ENCODE measurements around the gene HYAL3.

HYAL3 gene

GRCh38 chr3:50327943-50328691, 28.9 kb upstream of the HYAL3 start, which contains the start of gene TUSC2:
Gene TUSC2, minus strand, starts transcription at chr3:50328223. Its CDS starts 124 bp downstream, at chr3:50328099.
- peak; percentile 98 for DNase-seq

- DNase-seq: no peak
Observed at GRCh38 chr3:50327129-50327528, 27.9 kb upstream of the HYAL3 start.

DNA sequence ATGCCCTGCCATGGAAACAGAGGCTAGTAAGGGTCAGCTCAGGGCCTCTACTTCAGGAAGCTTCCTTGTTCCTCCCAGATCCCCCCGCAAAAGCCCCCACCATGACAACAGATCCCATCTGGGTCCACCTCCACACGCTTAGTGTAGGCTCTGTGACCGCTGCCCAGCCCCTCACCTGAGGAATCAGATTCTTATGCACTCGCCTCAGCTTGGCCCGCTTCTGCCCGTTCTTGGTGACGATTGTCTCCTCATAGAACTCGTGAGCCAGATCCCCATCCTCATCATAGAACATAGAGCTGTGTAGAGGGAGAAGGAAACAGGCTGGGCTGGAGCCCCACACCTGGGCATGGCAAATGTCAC, 27.0 kb upstream of the HYAL3 start:
- DNase-seq: no peak

DNA sequence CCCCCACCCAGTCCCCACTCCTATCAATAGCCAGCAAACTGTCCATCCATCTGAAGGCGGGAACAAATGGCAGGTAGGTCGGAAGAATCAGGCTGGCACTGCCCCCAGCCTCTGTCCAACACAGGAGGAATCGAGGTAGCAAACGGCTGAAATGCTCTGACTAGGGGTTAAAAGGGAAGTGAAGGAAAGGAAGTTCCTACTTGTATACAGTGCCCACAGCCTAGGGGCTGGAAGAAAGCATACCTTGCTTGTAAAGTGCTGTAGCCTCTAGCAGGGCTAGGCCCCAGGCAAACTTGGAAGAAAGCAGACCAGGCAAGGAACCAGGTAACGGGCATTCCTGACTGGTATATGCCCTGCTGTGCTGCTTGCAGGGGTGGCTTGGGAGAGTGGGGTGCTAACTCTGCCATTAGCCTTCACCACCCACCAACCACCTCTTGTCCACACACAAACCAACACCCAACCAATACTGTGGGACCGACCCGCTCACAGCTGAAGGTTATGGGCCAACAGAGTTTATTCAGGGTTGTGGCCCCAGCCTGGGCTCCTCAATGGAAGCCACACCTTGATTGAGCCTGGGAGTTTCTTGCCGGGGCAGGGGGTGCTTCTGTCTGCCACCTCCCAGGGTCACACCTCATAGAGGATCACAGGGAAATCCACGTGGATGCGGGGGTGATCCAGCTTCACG, 26.4 kb upstream of the HYAL3 start:
- no peak for DNase-seq

GRCh38 chr3:50325113-50325480, 25.9 kb upstream of the HYAL3 start:
- no peak for DNase-seq

DNA sequence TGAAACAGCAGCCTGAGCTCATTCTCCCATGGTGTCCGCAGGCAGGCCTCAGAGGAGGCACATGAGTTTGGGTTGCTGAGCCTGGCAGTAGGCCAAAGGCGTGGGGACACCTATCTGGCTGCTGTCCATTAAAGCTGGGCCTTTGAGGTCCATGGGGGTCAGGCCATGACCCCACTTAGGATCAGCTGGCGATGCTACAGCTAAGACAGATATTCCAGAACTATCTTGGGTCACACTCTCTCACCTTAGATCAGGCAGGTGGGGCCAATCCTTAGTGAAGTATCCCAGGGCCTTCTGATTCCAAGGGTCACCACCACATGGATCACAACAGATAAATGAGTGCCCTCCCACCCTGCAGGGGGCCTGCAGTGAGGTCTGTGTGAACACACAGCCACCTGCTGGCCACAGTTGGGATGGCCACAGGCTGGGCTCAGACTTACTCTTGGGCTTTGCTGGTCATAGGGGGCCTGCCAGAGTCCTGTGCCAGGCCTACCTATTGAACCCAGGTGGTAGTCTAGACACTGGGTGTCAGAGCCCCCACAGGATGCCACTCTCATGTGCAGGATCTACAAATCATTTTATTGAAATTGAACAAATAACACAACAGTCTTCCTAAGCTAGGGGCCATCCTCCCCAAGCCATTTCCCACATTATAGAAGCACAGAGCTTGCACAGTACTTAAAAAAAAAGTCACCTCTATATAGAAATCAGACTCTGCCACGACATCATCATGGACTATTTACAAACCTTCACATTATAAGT, 25.3 kb upstream of the HYAL3 start:
- DNase-seq: peak; percentile 74

DNA sequence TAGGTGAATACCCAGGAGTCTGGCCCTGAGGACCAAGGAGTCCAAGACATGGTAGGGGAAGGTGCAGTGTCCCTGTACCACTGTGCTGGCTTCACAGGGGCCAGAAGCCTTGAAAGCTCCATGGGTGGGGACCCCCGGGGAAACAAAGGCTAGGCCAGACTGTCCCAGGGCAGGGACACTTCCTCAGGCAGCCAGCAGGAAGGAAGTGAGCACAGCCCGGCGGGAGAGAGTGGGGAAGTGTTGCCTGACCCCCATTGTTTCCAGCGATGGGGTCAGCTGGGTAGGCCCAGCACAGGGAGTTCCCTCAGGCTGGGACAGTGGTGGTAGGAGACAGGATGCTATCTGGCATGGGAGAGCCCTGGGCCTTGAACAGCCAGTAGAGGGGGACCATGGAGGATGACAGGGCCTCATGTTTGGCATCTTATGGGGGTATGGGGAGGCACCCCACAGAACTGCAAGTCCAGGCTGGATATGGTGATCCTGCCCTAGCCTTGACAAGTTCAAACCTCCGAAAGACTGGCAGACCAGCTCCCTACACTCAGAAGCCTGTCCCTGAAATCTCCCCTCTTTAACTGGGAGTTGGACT, 24.5 kb upstream of the HYAL3 start:
- no peak for DNase-seq

DNA sequence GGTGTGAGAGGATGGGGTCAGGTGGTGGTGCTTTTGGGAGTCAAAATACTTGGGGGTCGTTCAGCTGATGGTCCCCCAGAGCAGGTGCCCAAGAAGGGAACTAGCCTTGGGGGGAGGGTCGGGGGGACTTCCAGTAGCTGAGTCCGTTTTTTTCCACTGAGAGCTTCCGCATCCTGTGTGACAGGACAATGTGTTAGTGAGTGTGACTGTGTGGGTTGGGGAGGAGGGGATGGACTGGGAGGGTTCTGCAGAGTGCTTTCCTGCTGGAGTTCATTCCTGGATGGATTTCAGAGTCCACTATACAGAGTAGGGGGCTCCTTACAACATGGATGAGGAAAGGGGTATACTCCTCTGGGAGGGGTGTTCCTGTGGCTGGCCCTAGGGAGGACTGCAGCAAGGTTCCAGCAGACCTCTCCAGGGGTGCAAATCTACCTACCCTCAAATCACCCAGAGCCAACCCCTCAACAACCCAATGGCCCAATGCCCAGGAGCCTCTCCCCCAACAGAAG, 23.9 kb upstream of the HYAL3 start:
- no peak for DNase-seq

DNA sequence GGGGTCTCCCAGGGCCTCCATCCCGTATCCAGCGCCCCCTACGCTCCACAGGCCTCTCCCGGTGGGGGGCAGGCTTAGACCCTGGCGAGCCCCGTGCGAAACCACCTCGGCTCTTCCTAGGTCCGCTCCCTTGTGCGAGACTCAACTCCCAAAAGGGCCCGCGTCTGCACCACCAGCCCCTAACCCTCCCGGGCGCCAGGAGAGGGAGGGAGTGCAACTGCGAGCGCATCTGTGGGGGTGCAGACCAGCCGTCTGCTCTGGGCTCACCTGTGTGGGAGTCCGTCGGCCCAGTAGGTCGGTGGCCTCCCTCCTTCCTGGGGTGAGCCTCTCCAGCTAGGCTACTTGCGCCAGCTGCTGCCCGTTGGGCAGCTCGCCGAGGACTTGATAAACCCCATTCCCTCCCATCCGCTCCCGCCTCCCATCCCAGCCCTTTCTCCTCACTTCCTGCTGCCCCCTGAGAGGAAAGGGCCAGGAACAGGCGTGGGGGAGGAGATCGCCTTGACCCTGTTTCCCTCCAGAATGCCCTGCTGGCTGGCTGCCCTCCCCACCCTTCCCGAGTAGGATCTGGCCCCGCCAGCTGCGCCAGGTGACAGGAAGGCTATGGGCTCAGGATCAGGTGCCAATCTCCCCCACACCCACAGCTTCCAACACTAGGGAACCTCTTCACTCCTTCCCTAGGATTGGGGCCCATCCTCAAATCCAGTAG, 23.3 kb upstream of the HYAL3 start, which contains the start of gene HYAL2:
Gene HYAL2 (minus strand): TSS at position 360 of the 706 bp plus-strand sequence. CDS start 2,256 bp downstream, outside the sequence.
- DNase-seq: no peak

DNA sequence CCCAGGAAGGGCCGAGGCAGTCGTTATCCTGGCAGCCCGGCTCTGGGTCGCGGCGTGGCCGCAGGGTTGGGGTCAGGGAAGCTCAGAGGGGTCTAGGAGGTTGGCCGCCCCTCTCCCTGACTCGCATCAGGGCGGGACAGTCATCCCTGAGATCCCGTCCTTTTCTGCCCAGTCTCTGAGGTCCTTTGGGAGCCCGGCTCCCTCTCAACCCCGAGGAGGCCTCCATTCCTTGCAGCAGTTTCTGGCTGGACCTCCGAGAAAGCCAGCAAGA, 22.8 kb upstream of the HYAL3 start:
- DNase-seq: no peak

GRCh38 chr3:50321336-50322114, 22.3 kb upstream of the HYAL3 start:
- peak; percentile 91 for DNase-seq

DNA sequence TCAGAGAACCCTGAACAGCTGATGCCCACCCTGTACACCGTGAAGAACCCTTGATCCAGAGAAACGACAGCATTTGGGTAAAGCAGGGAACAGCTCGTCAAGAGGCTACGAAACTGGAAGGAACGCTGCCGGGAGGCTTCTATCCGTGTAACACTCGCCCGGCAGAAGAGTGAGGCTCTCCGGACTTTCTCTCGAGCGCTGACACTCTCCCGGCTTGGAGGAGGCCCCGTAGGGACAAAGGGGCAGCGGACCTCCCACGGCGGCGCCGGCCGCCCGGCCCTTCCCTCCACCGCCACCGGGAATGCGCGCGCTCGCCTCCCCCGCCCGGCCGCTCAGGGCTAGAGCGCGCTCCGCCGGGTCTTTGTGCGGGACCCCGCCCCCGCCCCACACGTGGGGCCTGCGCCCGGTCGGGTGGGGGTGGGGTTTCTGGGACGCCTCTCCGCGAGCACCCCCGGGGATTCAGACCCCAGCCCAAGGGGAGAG, 21.7 kb upstream of the HYAL3 start:
- DNase-seq: peak; percentile 79

DNA sequence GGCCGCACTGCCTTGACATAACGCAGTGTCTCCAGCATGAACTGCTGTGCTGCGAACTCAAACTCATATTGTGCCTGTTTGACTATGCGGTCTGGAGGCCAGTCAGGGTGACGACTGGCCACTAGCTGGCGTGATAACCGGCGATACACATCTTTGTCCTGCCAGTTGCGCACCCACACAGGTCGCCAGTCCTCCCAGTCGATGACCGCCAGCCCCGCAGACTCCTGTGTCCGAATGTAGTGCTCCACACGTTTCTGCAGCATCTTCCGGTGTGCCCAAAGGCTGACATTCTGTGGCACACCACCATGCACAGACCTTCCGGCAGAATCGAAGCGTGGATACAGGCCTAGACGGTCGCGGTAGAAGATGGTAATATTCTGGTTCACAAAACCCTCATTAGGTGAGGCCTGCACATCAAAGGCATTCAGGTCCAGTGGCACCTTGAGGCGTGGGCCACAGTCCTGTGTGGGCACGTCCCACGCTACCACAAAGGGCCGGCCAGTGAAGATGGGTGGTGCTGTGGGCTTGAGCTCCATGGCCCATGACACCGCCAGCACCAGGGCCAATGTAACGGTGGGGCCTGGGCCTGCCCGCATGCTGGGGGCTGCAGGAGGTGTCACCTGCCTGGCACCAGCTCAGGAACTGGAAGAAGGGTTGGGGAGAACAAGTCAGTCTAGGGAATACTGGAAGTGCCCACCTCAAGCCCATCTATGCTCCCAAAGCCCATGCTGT, 20.9 kb upstream of the HYAL3 start:
- DNase-seq: no peak

DNA sequence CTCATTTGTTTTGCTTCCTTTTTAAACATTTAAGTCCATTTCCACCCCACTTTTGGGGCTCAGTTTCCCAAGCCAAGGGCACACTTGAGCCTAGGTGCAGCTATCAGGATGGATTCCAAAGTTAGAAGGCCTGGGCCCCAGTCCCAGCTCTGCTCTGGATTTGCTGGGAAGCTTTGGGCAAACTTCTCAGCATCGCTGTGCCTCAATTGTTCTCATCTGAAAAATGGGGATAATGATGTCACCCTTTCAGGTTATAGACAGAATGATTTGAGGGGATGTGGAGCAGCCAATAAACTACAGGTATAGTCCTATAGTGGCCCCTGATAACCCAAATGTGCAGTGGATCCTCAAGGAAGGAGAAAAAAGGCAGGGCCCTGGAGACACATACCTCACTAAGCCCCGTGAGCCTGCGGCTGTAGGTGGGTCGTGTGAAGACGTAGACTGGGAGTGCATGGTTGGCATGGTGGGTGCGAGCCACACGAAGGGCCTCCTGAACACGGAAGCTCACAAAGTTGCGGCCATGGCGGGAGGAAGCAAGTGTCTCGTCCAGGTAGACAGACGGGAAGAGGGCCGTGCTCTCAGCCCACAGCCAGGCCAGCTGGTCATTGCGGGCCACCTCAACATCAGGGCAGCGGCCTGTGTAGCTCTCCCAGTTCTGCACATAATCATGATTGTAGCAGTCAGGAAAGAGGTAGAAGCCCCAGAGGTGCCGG, 20.1 kb upstream of the HYAL3 start:
- no peak for DNase-seq

GRCh38 chr3:50318615-50319014, 19.4 kb upstream of the HYAL3 start:
- no peak for DNase-seq

DNA sequence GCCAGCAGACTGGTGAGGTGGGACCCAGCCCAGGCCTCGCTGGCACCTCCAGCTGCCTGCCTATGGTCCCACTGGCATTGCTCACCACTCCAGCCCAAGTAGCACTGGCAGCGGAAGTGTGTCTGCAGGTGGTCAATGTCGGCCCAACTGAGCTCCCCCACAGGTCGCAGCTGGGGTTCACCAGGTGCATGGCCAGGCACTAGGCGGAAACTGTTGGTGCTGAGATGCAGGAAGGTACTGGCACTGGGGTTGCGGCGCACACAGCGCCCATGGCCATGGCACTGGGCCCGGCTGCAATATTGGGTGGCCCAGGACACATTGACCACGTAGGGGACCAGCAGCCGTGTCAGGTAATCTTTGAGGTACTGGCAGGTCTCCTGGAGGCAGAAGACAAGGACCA, 19.0 kb upstream of the HYAL3 start:
- no peak for DNase-seq

- no peak for DNase-seq
Observed at GRCh38 chr3:50317300-50317699, 18.1 kb upstream of the HYAL3 start.

DNA sequence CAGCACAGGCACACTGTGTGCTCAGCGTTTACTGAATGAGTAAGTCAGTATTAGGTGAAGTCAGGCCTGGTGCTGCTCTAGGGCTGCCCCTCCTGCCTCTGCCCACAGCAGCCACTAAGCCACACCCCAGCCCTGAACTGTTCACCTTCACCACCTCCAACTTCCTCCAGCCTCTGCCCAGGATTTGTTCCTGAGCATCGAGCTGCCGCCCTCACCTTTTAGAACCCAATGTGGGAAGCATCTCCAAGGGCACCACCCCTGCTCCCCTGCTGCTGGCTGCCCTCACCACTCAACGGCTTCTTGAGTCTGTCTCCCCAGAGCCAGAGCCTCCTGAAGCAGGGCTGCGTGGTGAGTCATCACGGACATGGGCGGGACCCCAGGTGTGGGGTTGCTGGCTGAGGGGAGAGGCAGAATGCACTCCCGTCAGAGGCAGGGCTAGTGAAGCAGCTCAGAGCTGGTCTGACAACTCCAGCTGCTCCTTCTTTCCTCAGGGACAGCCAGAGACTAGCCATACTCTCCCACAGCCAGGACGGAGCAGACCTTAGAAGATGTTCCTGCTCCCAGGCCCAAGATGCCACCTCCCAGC, 17.5 kb upstream of the HYAL3 start:
- peak; percentile 60 for DNase-seq

DNA sequence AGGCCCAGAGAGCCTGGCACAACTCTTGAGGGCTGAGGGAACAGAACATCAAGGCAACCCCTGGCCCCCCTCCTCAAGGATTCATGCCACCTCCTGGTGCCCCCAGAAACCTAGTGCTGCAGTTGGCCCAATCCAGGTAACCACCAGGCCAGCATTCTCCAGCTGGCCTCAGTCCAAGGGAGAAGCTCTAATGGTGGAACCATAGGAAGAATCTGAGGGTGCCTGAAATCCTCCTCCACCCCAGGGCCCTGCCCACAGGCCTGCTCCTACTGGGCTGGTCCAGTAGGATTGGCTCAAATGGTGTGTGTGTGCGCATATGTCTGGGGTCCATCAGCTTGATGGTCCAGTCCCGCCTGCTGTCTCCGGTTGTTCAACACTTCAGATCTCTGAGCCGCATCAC, 15.6 kb upstream of the HYAL3 start:
- no peak for DNase-seq

DNA sequence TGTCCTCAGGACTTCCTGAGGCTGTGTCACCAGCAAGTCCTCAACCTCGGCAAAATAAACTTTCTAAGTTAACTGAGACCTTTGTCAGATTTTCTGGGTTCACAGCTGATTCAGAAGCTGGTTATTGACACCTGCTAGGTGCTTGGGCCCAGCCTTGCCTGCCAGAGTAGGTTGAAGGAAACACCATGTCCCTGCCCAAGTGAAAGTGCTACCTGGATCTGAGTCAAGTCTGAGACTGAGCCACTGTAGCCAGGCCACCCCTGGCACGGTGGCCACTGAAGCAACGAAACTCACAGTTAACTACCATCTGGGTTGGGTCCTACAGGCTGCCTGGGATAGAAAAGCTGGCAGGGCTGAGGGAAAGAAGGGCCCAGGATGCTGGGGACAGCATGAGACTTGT, 15.1 kb upstream of the HYAL3 start:
- DNase-seq: no peak
